Measurements from ENCODE around the gene COPS3.
"Not testable (repeated sequence)": the region's sequence is repeated elsewhere in the genome, so short reads cannot be mapped to it uniquely, and the experiment has no call there.

COPS3 gene

GRCh38 chr17:17301659-17302058, 20.6 kb upstream of the COPS3 start:
- not testable (repeated sequence) for DNase-seq

- DNase-seq, result peak; percentile 99
Observed at GRCh38 chr17:17300624-17301568, 19.9 kb upstream of the COPS3 start.

GRCh38 chr17:17298108-17298507, 17.1 kb upstream of the COPS3 start:
- no peak for DNase-seq

GRCh38 chr17:17297217-17297616, 16.2 kb upstream of the COPS3 start:
- no peak for DNase-seq

- DNase-seq, result no peak
Observed at GRCh38 chr17:17295141-17295540, 14.1 kb upstream of the COPS3 start.

GRCh38 chr17:17289701-17290100, 8.7 kb upstream of the COPS3 start:
- peak; percentile 46 for DNase-seq

GRCh38 chr17:17289086-17289485, 8.0 kb upstream of the COPS3 start:
- DNase-seq, result no peak

GRCh38 chr17:17285951-17286350, 4.9 kb upstream of the COPS3 start:
- DNase-seq, result no peak

GRCh38 chr17:17279316-17279715, 1.7 kb downstream of the COPS3 start:
- no peak for DNase-seq

- not testable (repeated sequence) for DNase-seq
Observed at GRCh38 chr17:17277431-17277830, 3.6 kb downstream of the COPS3 start.

- no peak for DNase-seq
Observed at GRCh38 chr17:17275971-17276370, 5.1 kb downstream of the COPS3 start.

GRCh38 chr17:17269926-17270773, 10.9 kb downstream of the COPS3 start:
- DNase-seq, result no peak

GRCh38 chr17:17264430-17264829, 16.6 kb downstream of the COPS3 start:
- DNase-seq, result no peak

GRCh38 chr17:17258998-17259397, 22.0 kb downstream of the COPS3 start:
- DNase-seq, result peak; percentile 11

- no peak for DNase-seq
Observed at GRCh38 chr17:17258011-17258410, 23.0 kb downstream of the COPS3 start.

GRCh38 chr17:17256316-17256715, 24.7 kb downstream of the COPS3 start:
- no peak for DNase-seq

GRCh38 chr17:17255689-17256088, 25.4 kb downstream of the COPS3 start:
- not testable (repeated sequence) for DNase-seq

GRCh38 chr17:17254036-17254435, 27.0 kb downstream of the COPS3 start:
- DNase-seq, result no peak

GRCh38 chr17:17253406-17253805, 27.6 kb downstream of the COPS3 start:
- no peak for DNase-seq

- DNase-seq, result no peak
Observed at GRCh38 chr17:17252149-17252661, 28.8 kb downstream of the COPS3 start.

- DNase-seq, result no peak
Observed at GRCh38 chr17:17246879-17247278, 34.2 kb downstream of the COPS3 start.

GRCh38 chr17:17243163-17243562, 37.9 kb downstream of the COPS3 start:
- DNase-seq, result no peak

GRCh38 chr17:17242246-17242645, 38.8 kb downstream of the COPS3 start:
- no peak for DNase-seq

- no peak for DNase-seq
Observed at GRCh38 chr17:17241656-17242055, 39.4 kb downstream of the COPS3 start.
